ENCODE measurements around the gene ASCC2. TPM values are rescaled to one million over a fixed set of nuclear protein-coding genes. Genes with fewer than 3 reads are reported as not detected.

ASCC2 gene
- total and polyA plus RNA-seq, 4 donors, result 21.2 to 58.0 (median 39.6) TPM

GRCh38 chr22:29782061-29782845 is 55.8 kb downstream of the ASCC2 start:
- H3K36me3 ChIP-seq (ENCODE audit: control insufficient read depth in 1 of 2, insufficient read depth in 2 of 2, low read length in 1 of 2), result no peaks in the 10 kb centered on the region
- ATAC-seq (ENCODE audit: low FRiP score), result peak; percentile 45
- no peaks in the 10 kb centered on the region for H3K4me1 ChIP-seq (ENCODE audit: control insufficient read depth in 1 of 2, insufficient read depth in 2 of 2, low read length in 2 of 2)
- intact Hi-C loops (cut with DNase I), result no loop called here
- H3K9me3 ChIP-seq (ENCODE audit: control insufficient read depth, low read length), result no peaks in the 10 kb centered on the region
- no peaks in the 10 kb centered on the region for H3K27me3 ChIP-seq (ENCODE audit: control insufficient read depth in 1 of 2, insufficient read depth in 2 of 2, low read length in 1 of 2)
- DNase-seq, result peak in 1 of 2 donors; percentile 60
- no peak overlapping the region for H3K27ac ChIP-seq (ENCODE audit: low read depth in 1 of 2, low read length in 2 of 2)
- 57 to 64% methylated on average over 7 of the region's 7 CpGs for WGBS, 2 donors
- H3K4me3 ChIP-seq (ENCODE audit: low read length in 2 of 2), result no peak overlapping the region

GRCh38 chr22:29780748-29781676 is 57.1 kb downstream of the ASCC2 start:
- no peak for DNase-seq
- intact Hi-C loops (cut with DNase I), result no loop called here
- 44 to 58% methylated on average over 8 of the region's 8 CpGs for WGBS, 2 donors
- Histone ChIP-seq H3K4me1 (ENCODE audit: control insufficient read depth in 1 of 2, insufficient read depth in 2 of 2, low read length in 2 of 2) (no peaks in the 10 kb centered on the region), H3K27ac (ENCODE audit: low read depth in 1 of 2, low read length in 2 of 2) (no peak overlapping the region), H3K9me3 (ENCODE audit: control insufficient read depth, low read length) (no peaks in the 10 kb centered on the region), H3K4me3 (ENCODE audit: low read length in 2 of 2) (no peak overlapping the region), H3K36me3 (ENCODE audit: control insufficient read depth in 1 of 2, insufficient read depth in 2 of 2, low read length in 1 of 2) (no peaks in the 10 kb centered on the region), H3K27me3 (ENCODE audit: control insufficient read depth in 1 of 2, insufficient read depth in 2 of 2, low read length in 1 of 2) (no peaks in the 10 kb centered on the region)
- ATAC-seq (ENCODE audit: low FRiP score), result no peak

- H3K27ac ChIP-seq (ENCODE audit: low read depth in 1 of 2, low read length in 2 of 2), result no peak overlapping the region
Measured at GRCh38 chr22:29780220-29780619, 57.9 kb downstream of the ASCC2 start.

GRCh38 chr22:29773233-29773632 is 64.8 kb downstream of the ASCC2 start:
- Histone ChIP-seq H3K4me1 (ENCODE audit: control insufficient read depth in 1 of 2, insufficient read depth in 2 of 2, low read length in 2 of 2) (no peaks in the 10 kb centered on the region), H3K27ac (ENCODE audit: low read depth in 1 of 2, low read length in 2 of 2) (no peak overlapping the region), H3K27me3 (ENCODE audit: control insufficient read depth in 1 of 2, insufficient read depth in 2 of 2, low read length in 1 of 2) (no peaks in the 10 kb centered on the region), H3K4me3 (ENCODE audit: low read length in 2 of 2) (no peak overlapping the region), H3K9me3 (ENCODE audit: control insufficient read depth, low read length) (no peaks in the 10 kb centered on the region), H3K36me3 (ENCODE audit: control insufficient read depth in 1 of 2, insufficient read depth in 2 of 2, low read length in 1 of 2) (no peaks in the 10 kb centered on the region)
- DNase-seq (no peak), ATAC-seq (ENCODE audit: low FRiP score) (no peak)
- WGBS, 2 donors, result 71% methylated on average over 2 of the region's 2 CpGs
- intact Hi-C loops (cut with DNase I), result no loop called here

More at GRCh38 chr22:29780220-29780619, 57.9 kb downstream of the ASCC2 start:
- no peak for DNase-seq
- Histone ChIP-seq H3K9me3 (ENCODE audit: control insufficient read depth, low read length) (no peaks in the 10 kb centered on the region), H3K4me3 (ENCODE audit: low read length in 2 of 2) (no peak overlapping the region), H3K36me3 (ENCODE audit: control insufficient read depth in 1 of 2, insufficient read depth in 2 of 2, low read length in 1 of 2) (no peaks in the 10 kb centered on the region), H3K4me1 (ENCODE audit: control insufficient read depth in 1 of 2, insufficient read depth in 2 of 2, low read length in 2 of 2) (no peaks in the 10 kb centered on the region), H3K27me3 (ENCODE audit: control insufficient read depth in 1 of 2, insufficient read depth in 2 of 2, low read length in 1 of 2) (no peaks in the 10 kb centered on the region)
- intact Hi-C loops (cut with DNase I), result no loop called here
- ATAC-seq (ENCODE audit: low FRiP score), result no peak
- 94 to 97% methylated on average over 5 of the region's 5 CpGs for WGBS, 2 donors

- 38% methylated on average over 5 of the region's 5 CpGs for WGBS, 2 donors
- intact Hi-C loops (cut with DNase I), result no loop called here
- DNase-seq (no peak), ATAC-seq (ENCODE audit: low FRiP score) (peak; percentile 36)
- Histone ChIP-seq H3K27ac (ENCODE audit: low read depth in 1 of 2, low read length in 2 of 2) (no peak overlapping the region), H3K4me3 (ENCODE audit: low read length in 2 of 2) (no peak overlapping the region), H3K9me3 (ENCODE audit: control insufficient read depth, low read length) (no peaks in the 10 kb centered on the region), H3K36me3 (ENCODE audit: control insufficient read depth in 1 of 2, insufficient read depth in 2 of 2, low read length in 1 of 2) (no peaks in the 10 kb centered on the region), H3K4me1 (ENCODE audit: control insufficient read depth in 1 of 2, insufficient read depth in 2 of 2, low read length in 2 of 2) (no peaks in the 10 kb centered on the region), H3K27me3 (ENCODE audit: control insufficient read depth in 1 of 2, insufficient read depth in 2 of 2, low read length in 1 of 2) (no peaks in the 10 kb centered on the region)
Measured at GRCh38 chr22:29772170-29772641, 65.9 kb downstream of the ASCC2 start.

GRCh38 chr22:29769723-29770321 is 68.3 kb downstream of the ASCC2 start:
- ATAC-seq (ENCODE audit: low FRiP score) (no peak), DNase-seq (no peak)
- H3K9me3 ChIP-seq (ENCODE audit: control insufficient read depth, low read length), result no peaks in the 10 kb centered on the region
- peaks cover 0 to 2% of the 10 kb centered on the region in 2 donors for H3K4me1 ChIP-seq (ENCODE audit: control insufficient read depth in 1 of 2, insufficient read depth in 2 of 2, low read length in 2 of 2)
- H3K4me3 ChIP-seq (ENCODE audit: low read length in 2 of 2), result no peak overlapping the region
- intact Hi-C loops (cut with DNase I), result no loop called here
- WGBS, 2 donors, result 90 to 93% methylated on average over 2 of the region's 2 CpGs
- no peaks in the 10 kb centered on the region for H3K36me3 ChIP-seq (ENCODE audit: control insufficient read depth in 1 of 2, insufficient read depth in 2 of 2, low read length in 1 of 2)
- no peaks in the 10 kb centered on the region for H3K27me3 ChIP-seq (ENCODE audit: control insufficient read depth in 1 of 2, insufficient read depth in 2 of 2, low read length in 1 of 2)
- no peak overlapping the region for H3K27ac ChIP-seq (ENCODE audit: low read depth in 1 of 2, low read length in 2 of 2)

GRCh38 chr22:29768052-29768693 is 69.9 kb downstream of the ASCC2 start:
- Histone ChIP-seq H3K4me1 (ENCODE audit: control insufficient read depth in 1 of 2, insufficient read depth in 2 of 2, low read length in 2 of 2) (peaks cover 0 to 2% of the 10 kb centered on the region in 2 donors), H3K9me3 (ENCODE audit: control insufficient read depth, low read length) (no peaks in the 10 kb centered on the region), H3K36me3 (ENCODE audit: control insufficient read depth in 1 of 2, insufficient read depth in 2 of 2, low read length in 1 of 2) (no peaks in the 10 kb centered on the region), H3K4me3 (ENCODE audit: low read length in 2 of 2) (peak overlapping the region; percentile 74 to 90), H3K27ac (ENCODE audit: low read depth in 1 of 2, low read length in 2 of 2) (no peak overlapping the region), H3K27me3 (ENCODE audit: control insufficient read depth in 1 of 2, insufficient read depth in 2 of 2, low read length in 1 of 2) (no peaks in the 10 kb centered on the region)
- no peak for DNase-seq
- intact Hi-C loops (cut with DNase I), result no loop called here
- WGBS, 2 donors, result 42 to 43% methylated on average over 6 of the region's 6 CpGs
- no peak for ATAC-seq (ENCODE audit: low FRiP score)
